ENCODE data around the gene C3.

DNA sequence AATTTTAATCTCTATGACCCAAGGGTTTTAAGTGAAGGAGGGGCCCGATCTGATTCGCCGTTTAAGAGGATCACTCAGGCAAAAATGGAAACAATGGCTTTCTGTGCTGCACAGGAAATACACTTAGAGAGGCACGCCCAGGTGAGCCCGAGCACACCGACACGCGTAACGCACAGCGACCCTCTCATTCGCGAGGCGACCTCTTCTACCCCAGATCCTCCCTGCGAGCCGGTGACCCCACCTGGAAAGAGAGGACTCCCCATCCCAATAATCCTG, 46.6 kb upstream of the C3 start:
- TF ChIP-seq, protein P1, sequence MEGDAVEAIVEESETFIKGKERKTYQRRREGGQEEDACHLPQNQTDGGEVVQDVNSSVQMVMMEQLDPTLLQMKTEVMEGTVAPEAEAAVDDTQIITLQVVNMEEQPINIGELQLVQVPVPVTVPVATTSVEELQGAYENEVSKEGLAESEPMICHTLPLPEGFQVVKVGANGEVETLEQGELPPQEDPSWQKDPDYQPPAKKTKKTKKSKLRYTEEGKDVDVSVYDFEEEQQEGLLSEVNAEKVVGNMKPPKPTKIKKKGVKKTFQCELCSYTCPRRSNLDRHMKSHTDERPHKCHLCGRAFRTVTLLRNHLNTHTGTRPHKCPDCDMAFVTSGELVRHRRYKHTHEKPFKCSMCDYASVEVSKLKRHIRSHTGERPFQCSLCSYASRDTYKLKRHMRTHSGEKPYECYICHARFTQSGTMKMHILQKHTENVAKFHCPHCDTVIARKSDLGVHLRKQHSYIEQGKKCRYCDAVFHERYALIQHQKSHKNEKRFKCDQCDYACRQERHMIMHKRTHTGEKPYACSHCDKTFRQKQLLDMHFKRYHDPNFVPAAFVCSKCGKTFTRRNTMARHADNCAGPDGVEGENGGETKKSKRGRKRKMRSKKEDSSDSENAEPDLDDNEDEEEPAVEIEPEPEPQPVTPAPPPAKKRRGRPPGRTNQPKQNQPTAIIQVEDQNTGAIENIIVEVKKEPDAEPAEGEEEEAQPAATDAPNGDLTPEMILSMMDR (IDR thresholded peaks at IDR 0.05), result no peak
- TF ChIP-seq POLR2A (IDR thresholded peaks at IDR 0.05; ENCODE audit: low read depth), result no peak
- no peak for TF ChIP-seq EP300 (IDR thresholded peaks at IDR 0.05)

Measured in esophagus muscularis mucosa (tissue), 4 donors.